HuH-7.5 (cell line): ENCODE data around the gene BLACAT1.
"Not testable (repeated sequence)": the region's sequence is repeated elsewhere in the genome, so short reads cannot be mapped to it uniquely, and the experiment has no call there.

Source experiments
- DNase-seq: peaks from one replicate; pipeline ENCODE4 v3.0.0; 2011; ENCODE audit warnings: low spot score

BLACAT1 gene

GRCh38 chr1:205407970-205408369 lies 47.9 kb downstream of the BLACAT1 start:
- DNase-seq: no peak

- DNase-seq: not testable (repeated sequence)
Measured at GRCh38 chr1:205406252-205406651, 49.6 kb downstream of the BLACAT1 start.
